HuH-7.5 (cell line): ENCODE data around the gene CD24.
"Not testable (repeated sequence)": the region's sequence is repeated elsewhere in the genome, so short reads cannot be mapped to it uniquely, and the experiment has no call there.

Experiments used
- DNase-seq: peaks from one replicate; pipeline ENCODE4 v3.0.0; 2011; ENCODE audit warnings: low spot score

Gene CD24

GRCh38 chr6:106974336-106974998 is at the start of gene CD24:
TSS of gene CD24 (minus strand) at chr6:106974729. CDS start at chr6:106974646, 83 bp downstream.
- DNase-seq: peak; percentile 66

DNA sequence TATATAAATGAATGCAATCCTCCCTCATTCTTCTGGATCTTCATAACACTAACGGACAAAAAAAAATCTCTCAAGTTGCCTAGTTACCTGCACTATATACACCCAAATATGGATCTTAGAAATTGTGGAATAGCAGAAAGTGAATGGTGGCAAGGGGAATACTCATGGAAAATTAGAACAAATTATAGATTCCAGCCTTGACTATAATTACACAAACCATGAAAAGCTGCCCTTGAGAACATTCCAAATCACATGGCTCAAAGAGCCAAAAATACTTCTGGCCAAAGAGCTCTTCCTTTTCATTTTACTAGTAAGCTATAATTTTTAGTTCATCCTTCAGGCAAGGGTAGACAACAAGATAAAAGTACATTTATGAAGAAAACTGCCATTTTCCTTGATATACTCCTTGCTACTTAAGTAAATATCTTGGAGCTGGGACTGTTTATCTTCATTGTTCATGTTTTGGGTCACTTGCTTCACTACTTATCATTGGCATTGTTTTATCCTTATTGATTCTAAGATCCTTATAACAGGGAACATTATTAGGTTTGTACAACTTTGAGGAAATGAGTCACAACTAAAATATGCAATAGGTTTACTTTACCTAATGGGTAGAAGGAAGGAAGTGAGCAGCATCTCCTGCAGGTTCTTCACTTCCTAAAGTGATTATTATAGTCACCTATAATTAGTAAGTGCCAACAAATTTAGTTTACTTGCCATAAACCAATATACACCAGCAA is 47.1 kb upstream of the CD24 start:
- no peak for DNase-seq

- DNase-seq: no peak
These were observed 45.7 kb upstream of the CD24 start for GRCh38 chr6:107020239-107020638.

GRCh38 chr6:107019628-107020027 is 45.1 kb upstream of the CD24 start:
- DNase-seq: not testable (repeated sequence)

- DNase-seq: no peak
These were observed 44.5 kb upstream of the CD24 start for GRCh38 chr6:107019047-107019446.

GRCh38 chr6:107009499-107009898 is 35.0 kb upstream of the CD24 start:
- no peak for DNase-seq

DNA sequence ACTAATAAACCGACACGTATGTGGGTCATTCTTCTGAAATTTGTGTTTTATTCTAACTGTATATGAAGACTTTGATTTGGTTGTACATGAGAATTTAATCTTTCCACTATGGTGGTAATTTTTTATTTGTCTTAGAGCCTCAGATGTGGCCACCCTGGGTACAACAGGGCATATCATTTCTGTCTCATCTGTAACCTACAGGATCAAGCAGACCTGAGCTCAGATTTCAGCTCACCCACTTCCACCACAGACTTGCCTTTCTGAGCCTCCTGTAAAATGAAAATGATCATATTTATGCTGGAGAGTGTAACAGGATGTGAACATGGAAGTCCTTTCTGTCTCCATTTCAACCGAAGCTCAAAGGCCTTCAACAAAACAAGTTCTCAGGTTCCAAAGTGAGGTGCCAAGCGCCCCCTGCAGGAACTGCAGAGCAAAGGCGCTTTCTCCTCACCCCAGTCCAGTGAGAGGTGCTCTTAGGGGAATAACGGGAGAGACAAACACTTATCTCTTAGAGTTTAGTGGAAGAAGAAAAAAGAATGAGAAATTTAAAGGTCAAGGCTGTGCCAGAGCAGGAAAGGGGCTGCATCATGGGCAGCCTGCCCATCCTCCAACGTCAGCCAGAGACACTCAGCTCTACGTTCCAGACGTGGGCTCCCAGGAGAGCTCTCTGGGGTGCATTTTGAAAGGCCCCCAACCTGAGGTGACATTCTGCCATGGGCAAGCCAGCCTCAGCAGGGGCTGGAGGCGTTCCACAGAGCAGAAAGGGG is 23.0 kb upstream of the CD24 start:
- peak; percentile 71 for DNase-seq

- no peak for DNase-seq
These were observed 21.1 kb upstream of the CD24 start for GRCh38 chr6:106995640-106996039.

DNA sequence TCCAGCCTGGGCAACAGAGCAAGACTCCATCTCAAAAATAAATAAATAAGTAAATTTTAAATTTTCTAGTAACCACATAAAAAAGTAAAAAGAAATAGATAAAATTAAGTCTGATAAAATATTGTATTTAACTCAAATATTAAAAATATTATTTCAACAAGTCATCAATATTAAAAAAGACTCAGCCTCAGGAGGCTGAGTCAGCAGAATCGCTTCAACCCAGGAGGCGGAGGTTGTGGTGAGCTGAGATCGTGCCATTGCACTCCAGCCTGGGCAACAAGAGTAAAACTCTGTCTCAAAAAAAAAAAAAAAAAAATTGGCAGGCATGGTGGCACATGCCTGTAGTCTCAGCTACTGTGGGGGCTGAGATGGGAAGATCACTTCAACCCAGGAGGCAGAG is 15.2 kb upstream of the CD24 start:
- not testable (repeated sequence) for DNase-seq

DNA sequence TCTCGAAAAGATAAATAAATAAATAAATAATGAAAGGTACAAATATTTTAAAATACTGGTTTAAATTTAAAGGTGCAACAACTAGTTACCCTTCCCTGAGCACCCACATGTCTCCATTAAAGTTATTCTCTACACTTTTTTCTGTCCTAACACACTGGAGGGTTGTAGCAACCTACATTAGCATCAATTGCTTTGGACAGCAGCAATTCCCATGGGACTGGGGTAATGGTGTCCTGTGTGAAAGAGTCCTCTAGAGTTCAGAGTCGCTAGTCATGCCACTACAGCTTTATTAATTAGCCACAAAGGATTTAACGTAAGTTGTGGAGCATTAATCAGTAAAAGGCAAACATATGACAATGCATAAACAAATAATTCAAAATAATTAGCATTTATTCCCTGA is 14.1 kb upstream of the CD24 start:
- no peak for DNase-seq

DNA sequence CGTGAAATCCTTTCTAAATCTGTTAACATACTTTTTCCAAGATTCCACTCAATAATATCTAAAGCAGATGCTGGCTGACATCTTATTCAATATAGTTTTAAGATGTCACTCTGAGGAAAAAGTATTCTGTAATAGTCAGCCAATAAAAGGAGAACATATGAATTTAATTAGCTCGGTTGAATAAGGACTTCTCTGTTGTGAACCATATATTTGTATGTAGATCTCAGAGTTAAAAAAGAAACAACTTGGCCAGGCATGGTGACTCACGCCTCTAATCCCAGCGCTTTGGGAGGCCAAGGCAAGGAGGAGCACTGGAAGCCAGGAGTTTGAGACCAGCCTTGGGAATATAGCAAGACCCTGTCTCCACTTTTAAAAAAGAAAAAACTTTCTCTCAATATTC is 7.4 kb upstream of the CD24 start:
- DNase-seq: no peak

GRCh38 chr6:106980926-106981325 is 6.4 kb upstream of the CD24 start:
- no peak for DNase-seq

GRCh38 chr6:106979435-106979884 is 4.9 kb upstream of the CD24 start:
- DNase-seq: peak; percentile 73

- no peak for DNase-seq
These were observed 2.7 kb upstream of the CD24 start for GRCh38 chr6:106977246-106977645.

GRCh38 chr6:106976270-106976669 is 1.7 kb upstream of the CD24 start:
- no peak for DNase-seq

- peak; percentile 32 for DNase-seq
These were observed 1.2 kb upstream of the CD24 start for GRCh38 chr6:106975738-106976064.

DNA sequence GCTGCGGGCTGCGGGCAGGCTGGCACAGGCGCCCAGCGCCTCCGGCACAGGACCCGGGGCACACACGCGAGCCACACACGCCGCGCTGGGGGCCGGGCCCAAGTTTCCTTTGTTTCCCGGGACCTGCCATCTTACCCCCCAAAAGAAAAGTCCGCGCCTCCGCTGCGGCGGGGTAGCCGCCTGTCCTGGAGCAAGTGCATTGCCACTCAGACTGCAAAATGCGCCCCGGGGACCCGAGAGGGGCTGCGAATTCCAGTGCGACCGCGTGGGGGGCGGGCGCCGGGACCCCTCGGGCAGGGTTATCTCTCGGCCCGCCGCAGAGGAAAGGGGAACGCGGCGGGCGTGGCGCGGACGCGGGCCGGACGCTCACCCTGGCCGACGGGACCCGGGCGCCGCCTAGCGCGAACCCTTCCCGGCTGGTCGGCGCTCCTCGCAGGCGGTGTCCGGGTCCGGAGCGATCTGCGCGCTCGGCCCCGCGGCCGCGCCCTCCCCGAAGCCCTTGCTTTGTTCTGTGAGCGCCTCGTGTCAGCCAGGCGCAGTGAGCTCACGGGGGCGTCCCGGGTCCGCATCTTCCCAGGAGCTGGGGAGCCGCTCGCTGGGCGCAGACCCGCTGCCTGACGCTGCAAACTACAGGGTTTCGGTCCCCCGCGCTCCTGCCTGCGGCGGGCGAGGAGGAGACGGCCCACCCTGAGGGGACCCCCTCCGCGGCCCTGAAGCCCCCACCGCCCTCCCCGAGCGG is 639 bp upstream of the CD24 start:
- peak; percentile 47 for DNase-seq

GRCh38 chr6:106973836-106974335 is 643 bp downstream of the CD24 start:
- DNase-seq: peak; percentile 40

GRCh38 chr6:106973018-106973835 is 1.3 kb downstream of the CD24 start:
- DNase-seq: peak; percentile 47

- peak; percentile 43 for DNase-seq
These were observed 2.0 kb downstream of the CD24 start for GRCh38 chr6:106972500-106972899.

DNA sequence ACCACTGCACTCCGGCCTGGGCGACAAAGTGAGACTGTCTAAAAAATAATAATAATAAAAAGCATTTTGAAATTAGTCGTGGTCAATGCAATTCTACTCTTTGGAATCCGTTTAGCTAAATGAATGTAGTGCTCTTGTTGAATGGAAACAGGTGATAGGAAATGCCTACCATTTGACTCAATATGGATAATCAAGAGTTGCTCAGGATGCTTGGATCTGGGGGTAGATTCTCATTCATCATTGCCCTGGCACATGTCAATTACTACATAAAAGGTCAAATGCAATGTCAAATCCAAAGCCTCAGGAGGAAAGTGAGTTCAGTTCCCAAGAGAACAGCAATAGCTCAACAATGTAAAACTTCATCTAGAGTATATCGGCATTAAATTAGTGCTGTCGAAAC is 3.8 kb downstream of the CD24 start:
- DNase-seq: not testable (repeated sequence)
